ENCODE data around the gene PDCL3. TPM values are rescaled to one million over a fixed set of nuclear protein-coding genes. Genes with fewer than 3 reads are reported as not detected.

Gene PDCL3
- total and polyA plus RNA-seq, 8 donors: 4.9 to 14.5 (median 8.2) TPM

- FAIRE-seq: no peak
- H3K27ac ChIP-seq: peak overlapping the region in 2 of 4 donors; percentile 9 to 37
- intact Hi-C loops (cut with DNase I): no loop called here
Measured at GRCh38 chr2:100580367-100581276, 17.8 kb downstream of the PDCL3 start.

GRCh38 chr2:100581277-100581612 lies 18.5 kb downstream of the PDCL3 start:
- Histone ChIP-seq H3K36me3 (no peaks in the 10 kb centered on the region), H3K27me3 (no peaks in the 10 kb centered on the region), H3K9me3 (no peaks in the 10 kb centered on the region), H3K27ac (peak overlapping the region in 2 of 4 donors; percentile 9 to 37), H3K4me3 (no peak overlapping the region), H3K4me1 (no peaks in the 10 kb centered on the region)
- DNase-seq: no peak
- FAIRE-seq: no peak
- TF ChIP-seq CTCF (IDR thresholded peaks at IDR 0.05): no peak
- 79 to 86% methylated on average over 1 of the region's 1 CpG for WGBS, 2 donors
- ATAC-seq: no peak
- intact Hi-C loops (cut with DNase I): no loop called here

More at GRCh38 chr2:100580367-100581276, 17.8 kb downstream of the PDCL3 start:
- H3K36me3 ChIP-seq: no peaks in the 10 kb centered on the region
- no peak for TF ChIP-seq CTCF (IDR thresholded peaks at IDR 0.05)
- H3K27me3 ChIP-seq: no peaks in the 10 kb centered on the region
- H3K4me3 ChIP-seq: no peak overlapping the region
- 77 to 80% methylated on average over 15 of the region's 15 CpGs for WGBS, 2 donors
- DNase-seq (peak in 1 of 6 donors; percentile 22), ATAC-seq (peak in 3 of 4 donors; percentile 19 to 64 (median 58))
- no peaks in the 10 kb centered on the region for H3K9me3 ChIP-seq
- H3K4me1 ChIP-seq: no peaks in the 10 kb centered on the region

GRCh38 chr2:100584816-100585215 lies 22.0 kb downstream of the PDCL3 start:
- Histone ChIP-seq H3K27me3 (no peaks in the 10 kb centered on the region), H3K9me3 (no peaks in the 10 kb centered on the region), H3K4me1 (no peaks in the 10 kb centered on the region), H3K36me3 (no peaks in the 10 kb centered on the region), H3K4me3 (no peak overlapping the region), H3K27ac (no peak overlapping the region)
- ATAC-seq (no peak), FAIRE-seq (no peak), DNase-seq (no peak)
- intact Hi-C loops (cut with DNase I): no loop called here
- WGBS, 2 donors: 68 to 83% methylated on average over 3 of the region's 3 CpGs
- no peak for TF ChIP-seq CTCF (IDR thresholded peaks at IDR 0.05)

- H3K27ac ChIP-seq: no peak overlapping the region
- no peak for DNase-seq
- H3K4me3 ChIP-seq: no peak overlapping the region
- H3K9me3 ChIP-seq: no peaks in the 10 kb centered on the region
- intact Hi-C loops (cut with DNase I): no loop called here
- ATAC-seq: peak in 2 of 4 donors; percentile 63 to 70
- H3K4me1 ChIP-seq: no peaks in the 10 kb centered on the region
- 67 to 75% methylated on average over 7 of the region's 7 CpGs for WGBS, 2 donors
- TF ChIP-seq CTCF (IDR thresholded peaks at IDR 0.05): no peak
- H3K36me3 ChIP-seq: no peaks in the 10 kb centered on the region
- no peak for FAIRE-seq
- H3K27me3 ChIP-seq: no peaks in the 10 kb centered on the region
Measured at GRCh38 chr2:100588071-100588786, 25.4 kb downstream of the PDCL3 start.
